Hindlimb muscle (tissue), 1 donor: ENCODE measurements around the gene CRMP1. TPM values are rescaled to one million over a fixed set of nuclear protein-coding genes. Genes with fewer than 3 reads are reported as not detected.
"Not testable (repeated sequence)": the region's sequence is repeated elsewhere in the genome, so short reads cannot be mapped to it uniquely, and the experiment has no call there.

Source experiments
- DNase-seq: peaks from one replicate; pipeline ENCODE4 v3.0.0-alpha.2; 2013
- polyA plus RNA-seq: library from polyadenylated mRNA; unstranded; fragments of 120-200 nt; gene quantifications from one replicate; pipeline ENCODE4 v1.2.1, GENCODE V29; 2013; ENCODE audit not compliant: insufficient read length

CRMP1 gene
- polyA plus RNA-seq, 1 donor, result 18.8 TPM

GRCh38 chr4:5887361-5888221 lies 5.3 kb downstream of the CRMP1 start:
- DNase-seq, result no peak

DNA sequence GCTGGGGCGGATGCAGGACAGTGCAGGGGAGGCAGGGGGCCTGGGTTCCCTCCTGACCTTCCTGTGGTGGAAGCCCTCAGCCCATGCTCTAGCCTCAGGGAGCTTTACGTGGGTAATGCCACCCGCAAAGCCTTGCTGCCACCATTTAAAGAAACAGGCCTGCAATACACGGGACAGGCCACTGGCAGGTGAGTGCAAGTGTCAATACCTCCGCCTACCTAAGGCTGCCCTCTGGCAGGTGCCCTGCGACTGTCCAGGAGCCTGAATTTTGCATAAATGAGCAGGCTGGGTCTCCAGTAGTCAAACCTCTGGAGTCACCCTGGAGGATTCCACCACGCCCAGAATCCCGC lies 5.9 kb downstream of the CRMP1 start:
- DNase-seq, result no peak

GRCh38 chr4:5885733-5886132 lies 7.2 kb downstream of the CRMP1 start:
- DNase-seq, result no peak

DNA sequence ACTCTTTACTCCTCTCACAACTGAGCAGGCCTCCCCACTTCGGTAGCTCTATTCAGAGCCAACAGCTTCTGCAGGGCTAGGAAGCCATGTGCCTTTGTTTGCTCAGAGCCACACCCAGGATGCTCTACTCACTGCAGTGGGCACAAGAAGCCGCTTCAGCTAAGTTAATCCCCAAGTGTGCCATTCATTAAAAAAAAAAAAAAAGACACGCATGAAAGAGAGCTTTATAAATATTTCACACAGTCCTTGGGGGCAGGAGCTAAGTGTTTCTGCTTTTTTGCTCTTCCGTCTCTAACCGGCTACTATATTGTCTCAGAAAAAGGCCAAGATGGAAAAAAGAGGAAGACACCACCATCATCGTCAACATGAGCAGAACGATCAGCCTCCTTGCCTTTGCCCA lies 8.1 kb downstream of the CRMP1 start:
- no peak for DNase-seq

DNA sequence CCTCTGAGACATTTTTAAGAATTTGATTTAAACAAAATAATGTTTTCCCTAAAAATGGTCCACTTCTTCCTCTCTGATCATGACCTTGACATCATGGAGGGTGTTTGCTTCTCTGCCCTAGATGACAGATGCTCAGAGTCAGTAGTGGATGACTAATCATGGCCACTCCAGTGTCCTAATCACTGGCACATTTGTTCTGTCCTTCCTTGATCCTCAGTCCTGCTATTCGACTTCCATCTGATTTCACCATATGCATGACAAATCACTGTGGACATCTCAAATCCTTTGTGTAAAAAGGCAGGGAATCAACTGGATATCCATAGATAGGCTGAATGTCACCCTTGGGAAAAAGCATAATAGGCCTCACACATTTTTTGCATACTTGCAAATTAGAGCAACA lies 9.0 kb downstream of the CRMP1 start:
- no peak for DNase-seq

GRCh38 chr4:5882947-5883346 lies 9.9 kb downstream of the CRMP1 start:
- DNase-seq, result no peak

GRCh38 chr4:5881340-5881739 lies 11.5 kb downstream of the CRMP1 start:
- no peak for DNase-seq

DNA sequence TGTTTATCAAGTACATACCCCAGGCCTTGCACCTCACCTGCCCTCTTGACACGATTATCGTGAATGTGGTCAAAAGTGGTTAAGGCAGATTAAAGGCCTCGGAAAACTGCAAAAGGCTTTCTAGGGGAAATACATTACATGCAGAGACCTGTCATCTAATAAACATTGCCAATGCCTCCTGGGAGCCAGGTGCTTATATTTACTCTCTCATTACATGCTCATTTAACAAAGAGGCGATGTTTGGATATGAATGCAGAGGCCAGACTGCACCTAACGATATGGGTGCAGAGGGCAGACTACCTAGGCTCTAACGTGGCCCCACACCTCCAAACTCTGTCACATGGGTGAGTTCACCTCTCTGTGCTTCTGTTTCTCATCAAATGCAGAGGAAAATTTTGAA lies 14.5 kb downstream of the CRMP1 start:
- DNase-seq, result no peak

DNA sequence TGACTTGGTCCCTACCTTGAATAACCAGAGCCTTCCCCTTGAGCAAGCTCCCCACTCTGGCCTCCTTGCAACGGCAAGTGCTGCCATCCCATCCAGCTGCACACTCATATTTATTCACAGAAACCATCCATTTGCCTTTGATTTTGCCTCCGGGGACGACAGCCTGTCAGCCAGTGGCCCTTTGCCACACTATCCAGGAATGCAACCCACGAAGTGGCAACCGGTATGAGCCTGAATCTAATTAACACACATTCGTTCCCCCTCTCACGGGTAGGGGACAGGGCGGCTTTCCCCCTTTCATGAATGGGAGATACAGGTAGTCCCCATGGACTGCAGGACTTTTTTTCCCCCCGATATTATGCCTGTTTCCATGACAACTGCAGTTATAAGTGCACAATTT lies 15.5 kb downstream of the CRMP1 start:
- DNase-seq, result no peak

DNA sequence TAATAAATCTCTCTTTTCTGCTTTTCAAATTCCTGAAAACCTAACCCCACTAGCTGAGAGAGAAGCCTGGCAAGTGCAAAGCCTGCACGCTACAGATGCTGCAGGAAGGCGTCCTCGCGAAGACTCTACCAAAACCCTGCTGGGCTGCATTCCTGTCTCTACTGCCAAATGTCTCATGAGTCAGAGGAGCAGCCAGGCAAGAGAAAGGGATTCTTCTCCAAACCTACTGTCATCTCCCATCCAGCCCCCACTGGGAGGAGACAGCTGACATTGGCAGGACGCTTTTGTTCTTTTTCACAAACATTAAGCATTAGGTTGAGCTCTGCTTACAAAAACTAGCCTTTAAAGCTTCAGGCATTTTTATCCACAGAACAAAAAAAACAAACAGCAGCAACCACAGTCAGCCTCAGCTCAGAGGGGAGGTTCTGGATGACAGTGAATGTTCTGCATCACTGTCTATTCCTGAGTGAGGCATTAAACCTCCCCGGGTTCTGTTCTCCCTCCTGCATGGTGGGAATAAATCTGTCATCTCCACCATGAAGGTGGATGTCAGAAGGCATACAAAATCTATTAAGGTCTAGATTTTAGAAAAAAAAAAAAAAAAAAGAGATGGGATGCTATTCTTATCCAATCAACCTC lies 18.0 kb downstream of the CRMP1 start:
- DNase-seq, result no peak

- no peak for DNase-seq
Measured at GRCh38 chr4:5870701-5871100, 22.2 kb downstream of the CRMP1 start.

DNA sequence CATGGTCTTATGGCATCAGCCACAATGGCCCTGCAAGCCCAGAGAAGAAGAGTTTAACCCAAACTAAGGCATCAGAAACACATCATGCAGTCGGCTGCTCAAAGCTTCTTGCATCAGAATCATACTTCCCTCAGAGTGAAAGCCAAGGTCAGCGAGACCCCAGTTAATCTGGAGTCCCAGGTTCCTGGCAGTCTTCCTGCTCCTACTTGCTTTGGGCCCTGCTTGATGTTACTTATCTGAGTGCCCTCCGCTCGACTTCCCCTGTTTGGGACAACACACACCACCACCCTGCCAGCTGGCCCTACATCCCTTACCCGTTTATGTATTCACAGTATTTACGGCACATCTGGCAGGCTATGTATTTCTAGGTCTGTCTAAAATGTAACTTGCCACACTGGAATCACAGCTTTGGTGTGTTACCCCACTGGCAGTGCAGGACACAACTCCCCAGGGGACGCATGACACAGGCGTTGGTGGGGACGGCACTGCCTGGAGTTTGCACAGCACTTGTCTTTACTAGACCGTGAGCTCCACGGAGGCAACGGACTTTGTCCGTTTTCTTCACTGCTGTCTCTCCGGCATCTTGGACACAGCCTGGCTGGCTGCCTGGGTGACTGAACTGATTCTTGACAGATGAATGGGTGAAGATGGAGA lies 22.8 kb downstream of the CRMP1 start:
- no peak for DNase-seq

DNA sequence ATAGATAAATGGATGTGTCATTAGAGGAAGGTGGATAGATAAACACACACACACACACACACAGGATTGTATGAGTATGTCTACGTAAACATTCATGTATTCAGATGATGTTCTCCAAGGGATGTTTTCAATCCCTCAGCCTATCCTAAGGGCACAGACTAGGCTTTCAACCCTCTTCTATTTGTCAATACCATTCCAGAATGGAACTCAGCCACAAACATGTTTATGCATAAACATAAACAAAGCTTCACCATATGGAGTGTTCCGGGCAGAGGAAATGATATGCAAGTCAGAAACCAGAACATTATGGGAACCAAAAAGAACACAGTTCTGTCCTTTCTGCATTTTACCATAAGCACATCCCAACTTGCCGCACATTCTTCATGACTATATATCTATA lies 25.0 kb downstream of the CRMP1 start:
- DNase-seq, result no peak

DNA sequence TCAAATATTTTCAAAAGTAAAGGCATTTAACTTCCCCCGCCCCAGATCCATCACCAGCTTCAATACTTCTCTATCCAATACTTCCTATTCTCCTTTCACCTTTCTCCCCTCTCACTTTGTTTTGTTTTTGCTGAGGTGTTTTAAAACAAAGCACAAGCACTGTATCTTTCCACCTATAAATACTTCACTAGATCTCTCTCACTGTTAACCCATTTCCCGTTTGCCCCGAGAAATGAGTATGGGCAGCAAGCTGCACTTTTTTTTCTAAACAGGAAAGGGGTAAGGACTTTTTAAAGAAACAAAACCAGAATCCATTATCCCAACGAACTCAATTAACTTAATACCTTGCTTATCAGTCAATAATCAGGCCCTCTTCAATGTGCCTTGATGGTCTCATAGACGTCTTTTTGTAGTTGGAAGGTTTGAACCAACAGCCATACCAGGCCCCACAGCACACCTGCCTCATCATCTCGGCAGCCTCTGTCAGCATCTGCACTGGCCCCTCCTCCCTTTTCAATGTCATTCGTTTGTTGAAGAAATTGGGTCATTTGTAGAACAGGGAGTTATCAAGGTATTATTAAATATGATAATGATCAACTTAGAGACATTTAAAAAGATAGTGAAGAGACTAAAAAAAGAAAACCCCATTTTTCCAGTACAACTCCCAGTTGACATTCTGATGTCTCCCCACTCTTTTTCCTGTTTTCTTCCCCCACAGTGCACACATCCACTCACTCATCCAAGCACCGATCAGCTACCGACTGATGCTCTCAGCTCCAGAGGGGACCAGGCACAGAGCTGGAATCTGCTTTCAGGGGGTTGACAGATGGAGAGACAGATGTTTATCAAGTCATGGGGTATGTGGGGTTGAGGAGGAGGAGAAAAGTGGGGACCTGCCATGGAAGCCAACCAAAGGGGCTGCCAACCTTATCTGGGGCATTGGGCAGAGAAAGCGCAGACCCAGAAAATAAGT lies 25.8 kb downstream of the CRMP1 start:
- DNase-seq, result no peak

- DNase-seq, result no peak
Measured at GRCh38 chr4:5865896-5866599, 26.8 kb downstream of the CRMP1 start.

DNA sequence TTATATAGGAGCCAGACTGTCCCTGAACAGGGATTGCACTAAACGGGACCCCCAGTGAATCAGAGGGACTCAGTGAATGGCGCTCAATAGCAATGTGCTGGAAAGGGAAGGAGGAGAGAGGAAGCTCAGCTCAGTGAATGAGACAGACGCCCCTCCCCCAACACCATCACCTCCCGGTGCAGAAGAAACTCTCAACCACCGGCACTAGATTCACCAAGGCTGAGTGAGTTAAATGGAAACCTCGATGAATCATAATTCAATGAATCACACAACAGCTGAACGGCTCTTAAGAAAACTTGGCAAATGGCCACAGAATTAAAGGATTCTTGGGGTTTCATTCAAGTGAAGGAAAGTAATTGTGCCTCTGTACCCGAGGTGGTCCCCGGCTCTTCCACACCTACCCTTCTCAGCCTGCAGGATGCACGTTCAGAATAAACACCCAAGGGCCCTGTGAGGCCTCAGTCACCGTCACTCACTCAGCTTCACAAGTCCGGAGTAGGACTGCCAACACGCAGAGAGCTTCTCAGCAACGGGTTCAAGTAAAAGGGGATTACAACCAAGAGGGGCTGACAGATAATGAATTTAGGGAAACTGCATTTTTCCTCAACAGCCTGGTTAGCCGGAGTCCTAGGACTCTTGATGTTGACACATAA lies 29.3 kb downstream of the CRMP1 start:
- DNase-seq, result no peak

DNA sequence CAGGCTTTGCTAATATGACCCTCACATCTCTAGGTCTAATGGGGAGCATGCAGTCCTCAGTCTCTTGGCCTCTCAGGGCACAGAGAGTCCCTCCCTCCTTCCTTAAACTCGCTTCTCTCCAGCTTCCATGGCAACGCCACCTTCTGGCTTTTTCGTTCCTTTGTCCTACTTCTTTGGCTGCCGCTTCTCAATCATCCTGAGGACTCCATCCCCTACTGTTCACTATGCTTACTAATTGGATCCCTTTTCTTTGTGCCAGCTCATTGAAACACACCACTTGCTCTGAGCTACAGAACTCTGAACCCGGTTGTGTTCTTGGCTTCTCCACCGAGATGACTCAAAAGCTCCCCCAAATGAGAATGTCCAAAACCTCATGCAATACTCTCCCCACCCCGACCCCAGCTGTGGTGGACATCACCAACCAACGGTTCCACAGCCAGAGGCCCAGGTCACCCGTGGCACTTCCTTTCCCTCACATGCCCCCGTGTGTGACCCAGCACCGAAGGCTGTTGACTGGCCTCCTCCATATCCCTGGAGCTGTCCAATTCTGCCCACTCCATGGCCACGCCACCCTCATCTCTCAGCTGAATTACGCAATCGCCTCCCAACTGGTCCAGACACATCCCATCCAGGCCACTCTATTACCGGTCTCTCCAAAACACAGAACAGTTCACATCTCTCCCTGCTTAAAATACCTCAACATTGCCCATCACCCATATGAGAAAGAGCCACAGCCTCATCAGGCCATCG lies 34.7 kb downstream of the CRMP1 start:
- no peak for DNase-seq

DNA sequence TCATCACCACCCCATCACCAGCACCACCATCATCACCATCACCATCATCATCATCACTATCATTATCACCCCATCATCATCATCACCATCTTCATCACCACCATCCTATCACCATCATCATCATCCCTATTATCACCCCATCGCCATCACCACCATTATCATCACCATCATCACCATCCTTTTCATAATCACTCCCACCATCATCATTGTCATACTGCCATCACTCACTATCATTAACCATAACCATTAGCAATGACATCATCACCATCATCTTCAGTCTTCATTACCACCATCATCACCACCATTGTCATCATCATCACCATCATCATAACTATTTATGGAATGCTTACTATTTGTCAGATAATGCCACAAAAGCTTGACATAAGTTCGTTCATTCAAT lies 35.7 kb downstream of the CRMP1 start:
- no peak for DNase-seq

- not testable (repeated sequence) for DNase-seq
Measured at GRCh38 chr4:5856362-5856761, 36.5 kb downstream of the CRMP1 start.

- no peak for DNase-seq
Measured at GRCh38 chr4:5854929-5855328, 38.0 kb downstream of the CRMP1 start.
